HG02642 (cell line): ENCODE results near the gene C3.
"Not testable (repeated sequence)": the region's sequence is repeated elsewhere in the genome, so short reads cannot be mapped to it uniquely, and the experiment has no call there.

ENCODE experiments used
- ATAC-seq: cut with Tn5 transposase; IDR thresholded peaks from one replicate; pipeline ENCODE4 v1.9.1; 2021; ENCODE audit warnings: mild to moderate bottlenecking; ENCODE audit not compliant: unreplicated experiment, poor library complexity

Gene C3

DNA sequence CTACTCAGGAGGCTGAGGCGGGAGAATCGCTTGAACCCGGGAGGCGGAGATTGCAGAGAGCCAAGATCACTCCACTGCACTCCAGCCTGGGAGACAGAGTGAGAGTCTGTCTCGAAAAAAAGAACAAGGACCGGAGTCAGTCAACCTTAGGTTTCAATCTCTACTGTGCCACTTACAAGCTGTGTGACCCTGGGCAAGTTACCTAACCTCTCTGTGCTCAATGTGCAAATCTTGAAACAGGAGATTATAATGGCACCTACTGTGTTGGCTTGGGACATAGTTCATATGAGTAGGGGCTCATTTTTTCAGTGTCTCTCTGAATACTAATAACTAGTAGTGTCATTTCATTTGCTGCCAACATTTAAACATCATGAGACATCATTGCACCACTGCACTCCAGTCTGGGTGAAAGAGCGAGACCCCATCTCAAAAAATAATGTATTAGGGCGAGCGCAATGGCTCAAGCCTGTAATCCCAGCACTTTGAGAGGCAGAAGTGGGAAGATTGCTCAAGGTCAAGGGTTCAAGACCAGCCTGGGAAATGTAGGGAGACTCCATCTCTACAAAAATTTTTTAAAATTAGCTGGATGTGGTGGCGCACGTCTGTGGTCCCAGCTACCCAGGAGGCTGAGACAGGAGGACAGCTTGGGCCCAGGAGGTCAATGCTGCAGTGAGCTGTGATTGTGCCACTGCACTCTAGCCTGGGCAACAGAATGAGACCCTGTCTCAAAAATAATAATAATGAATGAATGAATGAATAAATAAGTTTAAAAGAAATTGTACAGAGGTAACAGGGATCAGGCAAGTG lies 5.5 kb downstream of the C3 start:
- ATAC-seq = no peak

DNA sequence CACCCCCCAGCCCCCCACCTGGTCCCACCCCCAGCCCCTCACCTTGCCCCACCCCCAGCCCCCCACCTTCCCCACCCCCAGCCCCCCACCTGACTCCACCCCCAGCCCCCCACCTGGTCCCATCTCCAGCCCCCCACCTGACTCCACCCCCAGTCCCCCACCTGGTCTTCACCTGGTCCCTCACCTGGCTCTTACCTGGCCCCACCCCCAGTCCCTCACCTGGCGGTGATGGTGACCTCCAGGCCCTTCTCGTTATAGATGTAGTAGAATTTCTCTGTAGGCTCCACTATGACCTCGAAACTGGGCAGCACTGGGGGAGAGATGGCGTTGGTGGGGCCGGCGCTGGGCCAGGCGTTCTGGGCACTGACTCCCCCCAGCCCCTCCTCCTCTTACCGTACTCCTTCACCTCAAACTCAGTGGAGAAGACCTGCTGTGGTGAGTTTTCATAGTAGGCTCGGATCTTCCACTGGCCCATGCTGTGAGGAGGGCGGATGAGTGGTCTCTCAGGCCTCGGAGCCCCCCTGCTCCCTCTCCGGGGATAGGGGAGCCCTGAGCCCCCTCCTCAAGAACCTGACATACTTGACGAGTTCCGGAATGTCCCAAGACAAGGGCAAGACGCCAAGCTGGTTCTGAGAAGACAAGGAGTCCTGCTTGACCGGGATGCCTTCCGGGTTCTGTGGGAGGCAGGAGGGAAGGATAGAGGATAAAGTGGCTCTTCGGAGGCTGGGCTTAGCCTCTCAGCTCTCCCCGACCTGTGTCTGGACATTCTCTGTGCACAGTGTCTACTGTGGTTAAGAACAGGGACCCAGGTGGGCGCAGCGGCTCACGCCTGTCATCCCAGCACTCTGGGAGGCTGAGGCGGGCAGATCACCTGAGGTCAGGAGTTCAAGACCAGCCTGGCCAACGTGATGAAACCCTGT lies 6.4 kb downstream of the C3 start:
- no peak for ATAC-seq

- no peak for ATAC-seq
These were observed 7.5 kb downstream of the C3 start for GRCh38 chr19:6712692-6713670.

DNA sequence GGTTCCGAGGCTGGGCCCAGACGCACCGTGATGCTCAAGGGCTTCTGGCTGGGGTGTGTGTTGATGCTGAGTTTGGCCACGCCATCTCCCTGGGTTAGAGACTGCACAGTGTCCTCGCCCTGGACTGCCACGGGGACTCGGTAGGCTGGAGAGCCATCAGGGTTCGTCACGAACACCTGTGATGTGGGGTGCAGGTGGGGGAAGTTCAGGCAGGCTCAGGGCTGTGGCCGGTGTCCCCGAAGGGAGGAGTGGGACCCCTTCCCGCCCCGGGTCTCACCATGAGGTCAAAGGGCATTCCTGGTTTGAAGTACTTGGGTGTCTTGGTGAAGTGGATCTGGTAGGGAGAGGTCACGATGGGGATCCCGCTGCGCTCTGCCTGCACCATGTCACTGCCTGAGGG lies 8.2 kb downstream of the C3 start:
- no peak for ATAC-seq

DNA sequence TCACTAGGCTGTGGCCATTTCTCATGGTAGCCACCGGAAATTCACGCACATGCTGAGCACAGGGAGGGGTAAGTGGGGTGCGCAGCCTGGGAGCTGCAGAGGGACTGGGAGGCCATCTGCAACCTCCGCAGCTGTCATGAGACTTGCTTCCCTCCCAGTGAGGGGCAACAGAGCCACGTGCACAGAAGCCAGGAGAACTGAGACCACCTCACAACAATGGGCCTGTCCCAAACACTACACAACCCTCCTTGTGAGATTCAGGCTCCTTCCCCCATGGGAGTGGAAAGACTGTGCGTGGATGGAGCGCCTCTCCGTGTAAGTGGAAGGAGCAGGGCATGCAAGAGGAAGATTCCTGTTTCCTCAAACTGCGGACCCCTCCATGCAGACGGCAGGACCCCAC lies 8.8 kb downstream of the C3 start:
- no peak for ATAC-seq

DNA sequence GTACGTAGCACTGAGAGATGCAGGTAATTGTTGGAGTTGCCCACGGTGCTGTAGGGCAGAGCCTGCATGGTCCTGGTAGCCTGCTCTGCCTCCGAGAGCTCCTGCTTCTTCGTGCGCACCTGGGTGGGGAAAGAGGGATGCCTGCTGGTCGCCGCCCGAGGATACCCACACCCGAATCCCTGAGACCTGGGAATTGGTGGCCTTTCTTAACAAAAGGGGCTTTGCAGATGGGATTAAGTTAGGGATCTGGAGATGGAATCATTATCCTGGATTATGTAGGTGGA lies 9.4 kb downstream of the C3 start:
- no peak for ATAC-seq

- no peak for ATAC-seq
These were observed 10.0 kb downstream of the C3 start for GRCh38 chr19:6710273-6711077.

DNA sequence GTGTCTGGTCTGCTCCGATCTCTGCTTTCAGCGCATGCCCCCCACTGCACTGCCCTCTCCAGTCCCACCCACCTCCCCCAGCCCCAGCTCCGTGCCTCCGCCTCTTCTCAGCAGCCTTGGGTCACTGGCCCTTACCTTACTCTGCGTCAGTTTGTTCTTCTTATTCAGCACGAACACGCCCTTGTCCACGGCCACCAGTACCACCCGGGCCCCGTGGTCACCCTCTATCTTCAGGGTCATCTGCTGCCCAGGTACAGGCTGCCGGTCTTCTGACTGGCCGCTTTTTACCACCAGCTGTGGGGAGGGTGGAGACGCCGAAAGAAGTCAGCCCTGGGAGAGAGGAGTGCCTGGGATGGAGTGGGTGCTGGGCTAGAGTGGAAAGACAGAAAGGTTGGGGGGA lies 10.9 kb downstream of the C3 start:
- ATAC-seq = no peak

- not testable (repeated sequence) for ATAC-seq
These were observed 11.5 kb downstream of the C3 start for GRCh38 chr19:6708913-6709312.

- ATAC-seq = no peak
These were observed 12.1 kb downstream of the C3 start for GRCh38 chr19:6708346-6708745.

DNA sequence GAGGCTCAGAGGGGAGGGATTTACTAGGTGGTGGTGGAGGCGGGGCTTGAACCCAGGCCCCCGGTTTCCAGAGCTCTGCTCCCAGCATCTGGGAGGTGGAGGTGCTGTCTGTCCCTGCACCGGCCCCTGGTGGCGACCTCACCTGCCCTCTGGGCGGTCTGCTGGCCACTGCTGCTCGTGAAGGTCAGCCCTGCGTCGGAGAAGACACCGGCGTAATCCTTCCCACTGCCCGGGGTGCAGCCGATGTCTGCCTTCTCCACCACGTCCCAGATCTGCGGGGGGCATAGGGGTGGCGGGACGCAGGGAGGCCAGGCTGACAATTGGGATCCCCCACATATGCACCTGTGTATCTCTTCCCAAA lies 12.8 kb downstream of the C3 start:
- no peak for ATAC-seq

DNA sequence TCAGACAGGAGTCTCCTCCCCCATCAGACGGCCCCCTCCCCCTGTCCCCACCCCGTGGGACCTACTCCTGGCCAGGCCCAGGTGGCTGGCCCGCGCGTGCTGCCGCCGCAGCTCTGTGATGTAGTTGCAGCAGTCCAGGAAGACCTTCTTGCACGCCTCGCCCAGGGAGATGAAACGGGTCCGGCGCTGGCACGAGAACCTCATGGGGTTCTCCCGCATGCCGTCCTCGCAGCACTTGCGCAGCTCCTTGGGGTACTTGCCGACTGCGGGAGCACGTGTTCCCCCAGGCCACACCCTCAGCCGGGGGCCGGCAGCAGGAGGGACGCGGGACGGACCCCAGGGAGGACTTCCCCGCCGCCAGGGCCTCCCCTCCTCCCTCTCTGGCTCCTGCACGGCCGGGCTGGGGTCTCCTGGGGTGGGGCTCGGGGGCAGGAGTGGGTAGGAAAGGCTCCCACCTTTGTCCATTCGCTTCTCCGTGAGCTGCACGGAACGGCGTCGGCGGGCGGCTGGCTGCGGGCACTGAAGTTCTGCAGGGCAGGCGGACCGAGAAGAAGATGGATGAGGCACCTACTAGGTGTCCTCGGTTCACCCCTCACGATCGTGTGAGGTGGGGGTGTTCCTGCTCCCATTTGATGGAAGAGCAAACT lies 13.3 kb downstream of the C3 start:
- no peak for ATAC-seq

DNA sequence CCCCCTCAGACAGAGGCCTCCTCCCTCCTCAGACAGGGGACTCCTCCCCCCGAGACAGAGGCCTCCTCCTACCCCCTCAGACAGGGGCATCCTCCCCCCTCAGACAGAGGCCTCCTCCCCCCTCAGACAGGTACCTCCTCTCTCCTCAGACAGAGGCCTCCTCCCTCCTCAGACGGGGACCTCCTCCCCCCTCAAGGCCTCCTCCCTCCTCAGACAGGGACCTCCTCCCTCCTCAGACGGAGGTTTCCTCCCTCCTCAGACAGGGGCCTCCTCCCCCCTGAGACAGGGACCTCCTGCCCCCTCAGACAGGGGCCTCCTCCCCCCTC lies 13.9 kb downstream of the C3 start:
- no peak for ATAC-seq

- no peak for ATAC-seq
These were observed 14.4 kb downstream of the C3 start for GRCh38 chr19:6705931-6706632.

DNA sequence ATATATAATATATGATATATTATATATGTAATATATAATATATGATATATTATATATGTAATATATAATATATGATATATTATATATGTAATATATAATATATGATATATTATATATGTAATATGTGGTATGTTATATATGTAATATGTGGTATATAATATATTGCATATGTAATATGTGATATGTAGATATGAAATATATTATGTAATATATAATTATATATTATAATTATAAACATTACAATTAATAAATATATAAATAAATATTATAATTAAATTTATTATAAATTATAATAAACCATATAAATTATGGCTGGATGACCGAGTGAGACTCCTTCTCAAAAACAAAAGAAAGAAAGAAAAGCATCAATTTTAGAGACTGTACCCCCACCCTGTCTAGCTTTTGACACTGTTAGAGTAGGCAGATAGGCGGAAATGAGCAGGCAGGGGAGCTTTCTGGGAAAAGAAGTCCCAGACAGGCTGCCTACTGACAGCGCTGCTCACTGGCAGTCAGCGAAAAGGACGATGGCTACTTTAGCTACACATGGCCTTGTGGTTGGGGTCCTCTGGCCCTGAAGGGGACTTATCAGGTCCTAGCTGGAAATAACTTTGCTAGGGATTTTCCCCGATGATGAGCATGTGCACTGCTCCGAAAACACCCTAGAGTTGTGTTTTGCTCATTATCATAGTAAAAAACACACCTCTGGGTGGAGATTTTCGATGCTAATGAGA lies 19.7 kb downstream of the C3 start:
- no peak for ATAC-seq

GRCh38 chr19:6699935-6700334 lies 20.5 kb downstream of the C3 start:
- no peak for ATAC-seq

DNA sequence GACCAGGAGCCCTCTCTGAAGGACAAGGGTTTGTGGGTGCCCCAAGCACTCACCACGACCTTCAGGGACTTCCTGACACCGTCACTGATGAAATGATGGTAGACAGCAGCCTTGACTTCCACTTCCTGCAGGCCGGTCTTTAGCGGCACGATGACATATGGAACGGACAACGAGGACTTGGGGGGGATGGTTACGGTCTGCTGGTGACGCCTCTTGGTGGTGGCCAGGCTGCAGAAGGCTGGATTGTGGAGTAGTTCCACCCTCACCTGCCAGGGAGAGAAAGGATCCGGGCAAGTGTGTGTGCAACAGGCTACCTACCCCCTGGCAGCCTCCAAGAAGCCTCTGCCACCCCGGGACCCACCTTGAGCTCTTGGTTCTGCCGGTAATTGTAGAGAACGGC lies 23.2 kb downstream of the C3 start:
- no peak for ATAC-seq

GRCh38 chr19:6696239-6696820 lies 24.1 kb downstream of the C3 start:
- ATAC-seq = no peak
